ENCODE measurements around the gene DLX3.

The DLX3 gene

GRCh38 chr17:49972486-49973270, 22.3 kb downstream of the DLX3 start:
- no peak for DNase-seq (ENCODE audit: low read depth)

GRCh38 chr17:49971848-49972485, 23.1 kb downstream of the DLX3 start:
- DNase-seq (ENCODE audit: low read depth), result no peak

- no peak for DNase-seq (ENCODE audit: low read depth)
Observed at GRCh38 chr17:49971199-49971847, 23.7 kb downstream of the DLX3 start.

GRCh38 chr17:49970498-49970897, 24.5 kb downstream of the DLX3 start:
- DNase-seq (ENCODE audit: low read depth), result no peak

GRCh38 chr17:49969795-49970389, 25.1 kb downstream of the DLX3 start:
- no peak for DNase-seq (ENCODE audit: low read depth)

- DNase-seq (ENCODE audit: low read depth), result no peak
Observed at GRCh38 chr17:49969134-49969759, 25.8 kb downstream of the DLX3 start, which contains the start of gene DLX4. Gene DLX4 (plus strand): TSS chr17:49969190. CDS start chr17:49969469, 279 bp downstream.

GRCh38 chr17:49968405-49969133, 26.5 kb downstream of the DLX3 start:
- DNase-seq (ENCODE audit: low read depth), result peak; percentile 46

- DNase-seq (ENCODE audit: low read depth), result no peak
Observed at GRCh38 chr17:49967621-49968404, 27.2 kb downstream of the DLX3 start.

GRCh38 chr17:49967205-49967604, 27.8 kb downstream of the DLX3 start:
- DNase-seq (ENCODE audit: low read depth), result no peak

GRCh38 chr17:49966767-49967166, 28.3 kb downstream of the DLX3 start:
- DNase-seq (ENCODE audit: low read depth), result no peak

GRCh38 chr17:49965524-49965909, 29.5 kb downstream of the DLX3 start:
- DNase-seq (ENCODE audit: low read depth), result no peak

GRCh38 chr17:49964769-49965523, 30.1 kb downstream of the DLX3 start:
- peak; percentile 32 for DNase-seq (ENCODE audit: low read depth)

- no peak for DNase-seq (ENCODE audit: low read depth)
Observed at GRCh38 chr17:49964303-49964768, 30.7 kb downstream of the DLX3 start.

- DNase-seq (ENCODE audit: low read depth), result no peak
Observed at GRCh38 chr17:49963626-49964302, 31.3 kb downstream of the DLX3 start.

GRCh38 chr17:49963309-49963625, 31.8 kb downstream of the DLX3 start:
- no peak for DNase-seq (ENCODE audit: low read depth)

- DNase-seq (ENCODE audit: low read depth), result no peak
Observed at GRCh38 chr17:49962599-49963308, 32.3 kb downstream of the DLX3 start.

GRCh38 chr17:49959183-49959935, 35.7 kb downstream of the DLX3 start:
- DNase-seq (ENCODE audit: low read depth), result no peak

GRCh38 chr17:49958723-49959122, 36.3 kb downstream of the DLX3 start:
- no peak for DNase-seq (ENCODE audit: low read depth)

All from activated T-cell treated with anti-CD3 and anti-CD28 coated beads for 1 hour (primary cell).